GM18517 (cell line): ENCODE data around the gene PIGH.
"Not testable (repeated sequence)": the region's sequence is repeated elsewhere in the genome, so short reads cannot be mapped to it uniquely, and the experiment has no call there.

Source experiments
- ATAC-seq: cut with Tn5 transposase; IDR thresholded peaks from one replicate; pipeline ENCODE4 v1.9.1; 2021; ENCODE audit warnings: mild to moderate bottlenecking, moderate library complexity; ENCODE audit not compliant: unreplicated experiment

The PIGH gene

GRCh38 chr14:67553547-67553946, 46.5 kb downstream of the PIGH start:
- no peak for ATAC-seq

GRCh38 chr14:67551940-67552339, 48.1 kb downstream of the PIGH start:
- no peak for ATAC-seq

- ATAC-seq = no peak
Observed at GRCh38 chr14:67551123-67551522, 48.9 kb downstream of the PIGH start.

GRCh38 chr14:67549734-67550133, 50.3 kb downstream of the PIGH start:
- ATAC-seq = no peak

GRCh38 chr14:67547224-67547780, 52.8 kb downstream of the PIGH start:
- ATAC-seq = no peak

GRCh38 chr14:67544590-67544989, 55.5 kb downstream of the PIGH start:
- ATAC-seq = no peak

- ATAC-seq = not testable (repeated sequence)
Observed at GRCh38 chr14:67542620-67543019, 57.4 kb downstream of the PIGH start.

- ATAC-seq = no peak
Observed at GRCh38 chr14:67541448-67542387, 58.4 kb downstream of the PIGH start.
